K562 (cell line): ENCODE data around the gene BCAN. TPM values are rescaled to one million over a fixed set of nuclear protein-coding genes. Genes with fewer than 3 reads are reported as not detected.

Experiments used
- CBX3 ChIP-seq, 2 experiments: IDR thresholded peaks; 1 replicate in 1 of 2; 2 replicates in 1 of 2; pipeline ENCODE4 v1.6.1; 2012; ENCODE audit warnings: inconsistent platforms in 2 of 2, low read length in 2 of 2, borderline replicate concordance in 1 of 2, control low read depth in 1 of 2
- CREBBP ChIP-seq: IDR thresholded peaks from one replicate; pipeline ENCODE4 v1.6.1; 2012; ENCODE audit warnings: low read depth, mild to moderate bottlenecking, control low read depth, inconsistent platforms, low read length
- DEAF1 ChIP-seq: fragments of 450-650 bp; formaldehyde crosslinking; IDR thresholded peaks from 2 replicates; pipeline ENCODE4 v1.4.0; 2020; ENCODE audit warnings: mild to moderate bottlenecking, moderate library complexity
- E2F5 ChIP-seq: sonication (generic); formaldehyde crosslinking; IDR thresholded peaks from 2 replicates; pipeline ENCODE4 v1.8.0; 2022; ENCODE audit warnings: mild to moderate bottlenecking, missing genetic modification reagents
- E2F6 ChIP-seq, 2 experiments: IDR thresholded peaks; 2 replicates each; pipeline ENCODE4 v1.6.1; 2011; ENCODE audit warnings: borderline replicate concordance in 1 of 2, control low read depth in 1 of 2, low read depth in 1 of 2, low read length in 1 of 2, mild to moderate bottlenecking in 1 of 2, mixed read lengths in 1 of 2, moderate library complexity in 1 of 2; ENCODE audit not compliant: insufficient read depth in 1 of 2, insufficient read length in 1 of 2, poor library complexity in 1 of 2, severe bottlenecking in 1 of 2; ENCODE audit errors: extremely low read depth in 1 of 2
- EHMT2 ChIP-seq: fragments of 450-650 bp; IDR thresholded peaks from 2 replicates; pipeline ENCODE4 v1.6.1; 2018; ENCODE audit warnings: antibody characterized with exemption
- FOXP1 ChIP-seq: sonication (generic); formaldehyde crosslinking; IDR thresholded peaks from 2 replicates; pipeline ENCODE4 v1.8.0; 2022; ENCODE audit warnings: mild to moderate bottlenecking, missing genetic modification reagents
- ILF3 ChIP-seq: fragments of 450-650 bp; IDR thresholded peaks from 2 replicates; pipeline ENCODE4 v1.6.1; 2018; ENCODE audit warnings: antibody characterized with exemption, mild to moderate bottlenecking, moderate library complexity, borderline replicate concordance
- KHSRP ChIP-seq: fragments of 450-650 bp; IDR thresholded peaks from 2 replicates; pipeline ENCODE4 v1.6.1; 2017
- KLF16 ChIP-seq: IDR thresholded peaks from 2 replicates; pipeline ENCODE4 v1.6.1; 2016; ENCODE audit warnings: antibody characterized with exemption
- KLF6 ChIP-seq: fragments of 250-450 bp; sonication (Bioruptor Pico); IDR thresholded peaks from 2 replicates; pipeline ENCODE4 v1.4.0; 2020; ENCODE audit warnings: mild to moderate bottlenecking, moderate library complexity, borderline replicate concordance
- NFE2 ChIP-seq: IDR thresholded peaks from 2 replicates; pipeline ENCODE4 v1.6.1; 2014; ENCODE audit warnings: antibody characterized with exemption, low read depth
- RBM14 ChIP-seq: fragments of 200-400 bp; formaldehyde crosslinking; IDR thresholded peaks from 2 replicates; pipeline ENCODE4 v1.6.1; 2018; ENCODE audit warnings: low read depth, mild to moderate bottlenecking, low read length, moderate library complexity, borderline replicate concordance; ENCODE audit not compliant: insufficient read depth
- SP1 ChIP-seq: sonication (generic); formaldehyde crosslinking; IDR thresholded peaks from 2 replicates; pipeline ENCODE4 v1.8.1; 2022; ENCODE audit warnings: mild to moderate bottlenecking, missing genetic modification reagents
- STAT5A ChIP-seq: IDR thresholded peaks from 2 replicates; pipeline ENCODE4 v1.6.1; 2012; ENCODE audit warnings: low read length, inconsistent platforms, borderline replicate concordance
- STAT5B ChIP-seq: fragments of 250-450 bp; sonication (Bioruptor Pico); IDR thresholded peaks from 2 replicates; pipeline ENCODE4 v1.8.0; 2021; ENCODE audit warnings: mild to moderate bottlenecking, inconsistent platforms
- TBL1XR1 ChIP-seq, 2 experiments: IDR thresholded peaks; 2 replicates each; pipeline ENCODE4 v1.6.1; 2012; ENCODE audit warnings: improper control_type of control experiment in 2 of 2, low read length in 2 of 2, mild to moderate bottlenecking in 1 of 2
- YBX1 ChIP-seq: fragments of 450-650 bp; IDR thresholded peaks from 2 replicates; pipeline ENCODE4 v1.7.1; 2016; ENCODE audit warnings: mild to moderate bottlenecking
- ZBTB43 ChIP-seq: sonication (generic); formaldehyde crosslinking; IDR thresholded peaks from 2 replicates; pipeline ENCODE4 v1.8.0; 2023; ENCODE audit warnings: mild to moderate bottlenecking, missing genetic modification reagents
- ZNF311 ChIP-seq: fragments of 250-450 bp; sonication (Bioruptor Pico); IDR thresholded peaks from 2 replicates; pipeline ENCODE4 v1.4.0; 2020; ENCODE audit warnings: mild to moderate bottlenecking, moderate library complexity
- ZZZ3 ChIP-seq: fragments of 450-650 bp; IDR thresholded peaks from 2 replicates; pipeline ENCODE4 v1.6.1; 2016; ENCODE audit warnings: antibody characterized with exemption, mild to moderate bottlenecking, moderate library complexity
- polyA plus RNA-seq, 8 experiments: library from polyadenylated mRNA; depleted of rRNA in 4 of 8; stranded (reverse) in 5 of 8; unstranded in 3 of 8; fragments of >200 nt; fragmentation: Nextera tagmentation in 2 of 8; fragmentation: Illumina TruSeq in 1 of 8; extraction: Ambion mirVana in 2 of 8; extraction: Trizol in 1 of 8; gene quantifications; 2 replicates each; pipeline versions ENCODE4 v1.2.1 to v1.2.3, GENCODE V29; 2011 to 2014; ENCODE audit warnings: inconsistent platforms in 1 of 8, missing spikeins in 1 of 8
- total RNA-seq, 7 experiments: library from RNA; depleted of rRNA in 6 of 7; stranded (reverse); fragments of >200 nt in 6 of 7; fragmentation: Illumina TruSeq in 2 of 7; extraction: Trizol in 2 of 7; gene quantifications; 2 replicates each; pipeline versions ENCODE4 v1.2.1 to v1.2.3, GENCODE V29; 2011 to 2021; ENCODE audit warnings: low replicate concordance in 1 of 7
- TF ChIP-seq, protein P1 (sequence below), 2 experiments: IDR thresholded peaks; 2 replicates each; pipeline ENCODE4 v1.6.1; 2012; ENCODE audit warnings: improper control_type of control experiment in 2 of 2, low read depth in 2 of 2, low read length in 2 of 2, borderline replicate concordance in 1 of 2

BCAN gene
- total and polyA plus RNA-seq, 9 of the 15 experiments (the other 6 are each of a cell fraction or from before 2014, with no cell fraction given), result 0.04 to 0.33 (median 0.14) TPM; not detected in 5

- peak; percentile 43; the same call in 1 of the 2 replicates for TF ChIP-seq DEAF1 (CRISPR knock-in tag)
- TF ChIP-seq, protein P1, sequence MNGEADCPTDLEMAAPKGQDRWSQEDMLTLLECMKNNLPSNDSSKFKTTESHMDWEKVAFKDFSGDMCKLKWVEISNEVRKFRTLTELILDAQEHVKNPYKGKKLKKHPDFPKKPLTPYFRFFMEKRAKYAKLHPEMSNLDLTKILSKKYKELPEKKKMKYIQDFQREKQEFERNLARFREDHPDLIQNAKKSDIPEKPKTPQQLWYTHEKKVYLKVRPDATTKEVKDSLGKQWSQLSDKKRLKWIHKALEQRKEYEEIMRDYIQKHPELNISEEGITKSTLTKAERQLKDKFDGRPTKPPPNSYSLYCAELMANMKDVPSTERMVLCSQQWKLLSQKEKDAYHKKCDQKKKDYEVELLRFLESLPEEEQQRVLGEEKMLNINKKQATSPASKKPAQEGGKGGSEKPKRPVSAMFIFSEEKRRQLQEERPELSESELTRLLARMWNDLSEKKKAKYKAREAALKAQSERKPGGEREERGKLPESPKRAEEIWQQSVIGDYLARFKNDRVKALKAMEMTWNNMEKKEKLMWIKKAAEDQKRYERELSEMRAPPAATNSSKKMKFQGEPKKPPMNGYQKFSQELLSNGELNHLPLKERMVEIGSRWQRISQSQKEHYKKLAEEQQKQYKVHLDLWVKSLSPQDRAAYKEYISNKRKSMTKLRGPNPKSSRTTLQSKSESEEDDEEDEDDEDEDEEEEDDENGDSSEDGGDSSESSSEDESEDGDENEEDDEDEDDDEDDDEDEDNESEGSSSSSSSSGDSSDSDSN (IDR thresholded peaks at IDR 0.05; ENCODE audit: borderline replicate concordance in 1 of 2, low read depth in 2 of 2, low read length in 2 of 2), result no peak
- TF ChIP-seq E2F6 (IDR thresholded peaks at IDR 0.05; ENCODE audit: borderline replicate concordance in 1 of 2, extremely low read depth in 1 of 2, insufficient read depth in 1 of 2, insufficient read length in 1 of 2, low read depth in 1 of 2, low read length in 1 of 2, poor library complexity in 1 of 2, severe bottlenecking in 1 of 2), result no peak
- no peak for TF ChIP-seq ZBTB43
- TF ChIP-seq KHSRP, result no peak
- no peak for TF ChIP-seq STAT5A
- 0 out of 2 replicates have a peak, but pooled peaks have one; percentile 10 for TF ChIP-seq E2F5 (CRISPR knock-in tag)
- no peak for TF ChIP-seq TBL1XR1 (IDR thresholded peaks at IDR 0.05; ENCODE audit: low read length in 2 of 2)
- TF ChIP-seq ZNF311 (CRISPR knock-in tag), result no peak
- TF ChIP-seq CREBBP, result no peak
- TF ChIP-seq FOXP1 (CRISPR knock-in tag), result peak; percentile 55; the same call in 1 of the 2 replicates
- no peak for TF ChIP-seq NFE2
- no peak for TF ChIP-seq KLF16
- TF ChIP-seq ZZZ3, result no peak
- no peak for TF ChIP-seq EHMT2
- no peak for TF ChIP-seq STAT5B (CRISPR knock-in tag)
- TF ChIP-seq RBM14, result no peak
- no peak for TF ChIP-seq ILF3
- no peak for TF ChIP-seq CBX3 (IDR thresholded peaks at IDR 0.05; ENCODE audit: borderline replicate concordance in 1 of 2, low read length in 2 of 2)
- no peak for TF ChIP-seq YBX1
- no peak for TF ChIP-seq SP1 (CRISPR knock-in tag)
- TF ChIP-seq KLF6, result no peak
Observed at GRCh38 chr1:156625436-156626078, 16.4 kb upstream of the BCAN start (continued).
